KMS-11 (cell line): Measurements from ENCODE around the gene NTM.

Experiments used
- H2AFZ ChIP-seq: fragments of 200-600 bp; sonication (generic); 2 replicates; pipeline ENCODE4 v1.6.1; 2016; ENCODE audit warnings: antibody characterized with exemption, mixed run types, low read depth
- H3K27ac ChIP-seq: fragments of 200-600 bp; sonication (generic); 2 replicates; pipeline ENCODE4 v1.6.1; 2016; ENCODE audit warnings: mild to moderate bottlenecking, mixed run types
- H3K27me3 ChIP-seq: fragments of 200-600 bp; sonication (generic); 2 replicates; pipeline ENCODE4 v1.6.1; 2017; ENCODE audit warnings: mild to moderate bottlenecking, low read depth, mixed run types, moderate library complexity; ENCODE audit not compliant: insufficient read depth
- H3K36me3 ChIP-seq: fragments of 200-600 bp; sonication (generic); 2 replicates; pipeline ENCODE4 v1.6.1; 2017; ENCODE audit warnings: mild to moderate bottlenecking, mixed run types; ENCODE audit not compliant: insufficient read depth
- H3K4me1 ChIP-seq: fragments of 200-600 bp; sonication (generic); 2 replicates; pipeline ENCODE4 v1.6.1; 2016; ENCODE audit warnings: mild to moderate bottlenecking, low read depth, mixed run types; ENCODE audit not compliant: poor library complexity, severe bottlenecking
- H3K4me2 ChIP-seq: fragments of 200-600 bp; sonication (generic); 2 replicates; pipeline ENCODE4 v1.7.0; 2016; ENCODE audit warnings: mild to moderate bottlenecking, mixed run types
- H3K4me3 ChIP-seq: fragments of 200-600 bp; sonication (generic); IDR thresholded peaks from 2 replicates; pipeline ENCODE4 v1.6.1; 2017; ENCODE audit warnings: low read depth, low read length, mixed read lengths; ENCODE audit not compliant: insufficient read depth
- H3K79me2 ChIP-seq: fragments of 200-600 bp; sonication (generic); 2 replicates; pipeline ENCODE4 v1.6.1; 2016; ENCODE audit warnings: low read depth, mixed run types; ENCODE audit not compliant: insufficient read depth
- H3K9ac ChIP-seq: fragments of 200-600 bp; sonication (generic); 2 replicates; pipeline ENCODE4 v1.6.1; 2016; ENCODE audit warnings: mild to moderate bottlenecking, mixed run types
- H4K20me1 ChIP-seq: fragments of 200-600 bp; sonication (generic); 2 replicates; pipeline ENCODE4 v1.6.1; 2016; ENCODE audit warnings: mild to moderate bottlenecking, mixed run types; ENCODE audit not compliant: insufficient read depth
- TF ChIP-seq, protein P1 (sequence below): fragments of 200-600 bp; sonication (generic); conservative IDR thresholded peaks from 2 replicates; pipeline ENCODE4 v1.6.1; 2017; ENCODE audit warnings: low read depth, mild to moderate bottlenecking, antibody characterized with exemption, low read length, moderate library complexity, mixed read lengths

Gene NTM

DNA sequence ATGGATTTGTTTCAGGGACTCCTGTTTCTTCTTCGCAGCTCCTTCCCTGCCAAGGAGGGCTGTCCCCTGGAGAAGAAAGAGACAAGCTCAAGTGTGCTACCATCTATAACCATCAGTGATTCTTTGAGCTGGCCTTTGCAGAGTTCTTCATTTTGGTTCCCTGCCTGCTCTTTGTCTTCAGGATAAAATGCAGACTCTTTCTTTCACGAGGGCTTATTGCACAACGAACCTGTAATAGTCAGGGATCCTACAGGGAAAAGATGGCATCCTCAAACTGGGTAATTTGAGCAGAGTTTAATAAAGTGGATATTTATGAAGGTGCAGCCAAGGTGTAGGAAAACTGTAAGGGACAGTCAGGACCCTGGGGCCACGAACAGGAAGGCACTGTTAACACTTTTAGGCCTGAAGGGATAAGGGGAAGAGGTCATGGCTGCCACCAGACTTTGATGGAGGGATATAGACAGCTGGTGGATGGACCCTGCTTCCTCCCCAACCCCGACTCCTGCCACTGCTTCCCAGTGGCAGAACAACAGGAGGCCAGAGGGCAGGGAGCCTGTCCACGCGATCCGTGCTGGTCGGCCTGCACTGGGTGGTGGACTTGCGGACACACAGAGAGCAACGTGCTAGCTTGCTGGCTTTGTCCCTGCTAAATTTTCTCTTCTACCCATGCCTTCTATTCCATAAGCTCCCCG is 767.0 kb downstream of the NTM start:
- Histone ChIP-seq H3K27me3 (no peaks in the 10 kb centered on the region), H2AFZ (no peak overlapping the region), H3K79me2 (no peaks in the 10 kb centered on the region), H3K4me2 (no peak overlapping the region), H4K20me1 (no peaks in the 10 kb centered on the region), H3K4me1 (no peaks in the 10 kb centered on the region), H3K4me3 (no peak overlapping the region), H3K9ac (no peak overlapping the region), H3K27ac (no peak overlapping the region), H3K36me3 (no peaks in the 10 kb centered on the region)
- TF ChIP-seq, protein P1, sequence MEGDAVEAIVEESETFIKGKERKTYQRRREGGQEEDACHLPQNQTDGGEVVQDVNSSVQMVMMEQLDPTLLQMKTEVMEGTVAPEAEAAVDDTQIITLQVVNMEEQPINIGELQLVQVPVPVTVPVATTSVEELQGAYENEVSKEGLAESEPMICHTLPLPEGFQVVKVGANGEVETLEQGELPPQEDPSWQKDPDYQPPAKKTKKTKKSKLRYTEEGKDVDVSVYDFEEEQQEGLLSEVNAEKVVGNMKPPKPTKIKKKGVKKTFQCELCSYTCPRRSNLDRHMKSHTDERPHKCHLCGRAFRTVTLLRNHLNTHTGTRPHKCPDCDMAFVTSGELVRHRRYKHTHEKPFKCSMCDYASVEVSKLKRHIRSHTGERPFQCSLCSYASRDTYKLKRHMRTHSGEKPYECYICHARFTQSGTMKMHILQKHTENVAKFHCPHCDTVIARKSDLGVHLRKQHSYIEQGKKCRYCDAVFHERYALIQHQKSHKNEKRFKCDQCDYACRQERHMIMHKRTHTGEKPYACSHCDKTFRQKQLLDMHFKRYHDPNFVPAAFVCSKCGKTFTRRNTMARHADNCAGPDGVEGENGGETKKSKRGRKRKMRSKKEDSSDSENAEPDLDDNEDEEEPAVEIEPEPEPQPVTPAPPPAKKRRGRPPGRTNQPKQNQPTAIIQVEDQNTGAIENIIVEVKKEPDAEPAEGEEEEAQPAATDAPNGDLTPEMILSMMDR, result no peak

GRCh38 chr11:132137981-132138313 is 767.5 kb downstream of the NTM start:
- H3K36me3 ChIP-seq, result no peaks in the 10 kb centered on the region
- TF ChIP-seq, protein P1, result no peak
- no peak overlapping the region for H3K9ac ChIP-seq
- H3K4me1 ChIP-seq, result no peaks in the 10 kb centered on the region
- no peak overlapping the region for H3K27ac ChIP-seq
- no peak overlapping the region for H3K4me3 ChIP-seq
- no peaks in the 10 kb centered on the region for H3K27me3 ChIP-seq
- H4K20me1 ChIP-seq, result no peaks in the 10 kb centered on the region
- no peak overlapping the region for H3K4me2 ChIP-seq
- no peaks in the 10 kb centered on the region for H3K79me2 ChIP-seq
- H2AFZ ChIP-seq, result no peak overlapping the region

DNA sequence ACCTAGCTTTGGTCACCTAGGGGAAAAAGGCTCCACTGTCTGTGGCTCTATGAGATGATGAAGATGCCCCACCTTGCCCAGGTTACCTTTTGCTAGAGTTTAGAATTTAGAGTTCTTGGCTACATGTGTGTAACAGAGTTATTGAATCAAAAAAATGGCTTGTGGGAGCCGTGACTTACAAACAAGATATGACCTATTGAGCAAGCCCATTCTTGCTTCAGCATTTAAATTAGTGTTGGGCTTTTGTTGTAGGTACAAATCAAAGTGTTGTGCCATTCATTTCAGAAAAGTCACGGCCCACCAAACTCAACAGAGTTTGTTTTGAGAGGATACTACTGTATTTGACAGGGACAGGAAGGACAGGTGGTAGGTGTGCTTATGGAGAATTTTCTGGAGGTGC is 768.8 kb downstream of the NTM start:
- no peaks in the 10 kb centered on the region for H3K27me3 ChIP-seq
- no peaks in the 10 kb centered on the region for H3K36me3 ChIP-seq
- no peak overlapping the region for H3K4me3 ChIP-seq

DNA sequence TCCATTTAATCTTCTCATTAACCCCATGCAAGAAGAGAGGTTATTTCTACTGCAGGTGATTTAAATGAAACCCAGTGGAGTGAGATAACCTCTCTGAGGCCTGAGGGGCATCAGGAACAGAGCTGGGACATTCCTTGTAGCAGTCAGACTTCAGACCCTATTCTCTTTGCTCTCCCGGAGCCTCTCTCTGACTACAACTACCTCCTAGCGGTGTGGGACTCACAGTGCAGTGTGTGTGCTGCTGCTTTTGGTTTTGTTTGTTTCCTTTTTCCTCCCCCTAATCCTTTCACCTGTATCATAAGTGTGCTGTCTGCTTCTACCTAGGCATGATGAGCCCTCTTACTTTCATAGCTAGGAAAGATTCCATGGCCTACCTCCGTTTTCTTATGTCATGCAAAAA is 769.6 kb downstream of the NTM start:
- H3K4me1 ChIP-seq, result no peaks in the 10 kb centered on the region
- TF ChIP-seq, protein P1, result no peak
- no peaks in the 10 kb centered on the region for H4K20me1 ChIP-seq
- H3K79me2 ChIP-seq, result no peaks in the 10 kb centered on the region
- H3K4me2 ChIP-seq, result no peak overlapping the region
- H3K4me3 ChIP-seq, result no peak overlapping the region
- no peak overlapping the region for H3K27ac ChIP-seq
- H3K27me3 ChIP-seq, result no peaks in the 10 kb centered on the region
- no peak overlapping the region for H3K9ac ChIP-seq
- no peaks in the 10 kb centered on the region for H3K36me3 ChIP-seq
- no peak overlapping the region for H2AFZ ChIP-seq

More for the DNA sequence above, 768.8 kb downstream of the NTM start:
- no peak overlapping the region for H3K27ac ChIP-seq
- no peaks in the 10 kb centered on the region for H3K79me2 ChIP-seq
- no peak overlapping the region for H2AFZ ChIP-seq
- H3K4me2 ChIP-seq, result no peak overlapping the region
- H4K20me1 ChIP-seq, result no peaks in the 10 kb centered on the region
- no peaks in the 10 kb centered on the region for H3K4me1 ChIP-seq
- TF ChIP-seq, protein P1, result no peak
- no peak overlapping the region for H3K9ac ChIP-seq
